ENCODE data around the gene DISP2.
A peak's percentile ranks its signal among the peaks of the same experiment; 100 is the strongest.

Gene DISP2

DNA sequence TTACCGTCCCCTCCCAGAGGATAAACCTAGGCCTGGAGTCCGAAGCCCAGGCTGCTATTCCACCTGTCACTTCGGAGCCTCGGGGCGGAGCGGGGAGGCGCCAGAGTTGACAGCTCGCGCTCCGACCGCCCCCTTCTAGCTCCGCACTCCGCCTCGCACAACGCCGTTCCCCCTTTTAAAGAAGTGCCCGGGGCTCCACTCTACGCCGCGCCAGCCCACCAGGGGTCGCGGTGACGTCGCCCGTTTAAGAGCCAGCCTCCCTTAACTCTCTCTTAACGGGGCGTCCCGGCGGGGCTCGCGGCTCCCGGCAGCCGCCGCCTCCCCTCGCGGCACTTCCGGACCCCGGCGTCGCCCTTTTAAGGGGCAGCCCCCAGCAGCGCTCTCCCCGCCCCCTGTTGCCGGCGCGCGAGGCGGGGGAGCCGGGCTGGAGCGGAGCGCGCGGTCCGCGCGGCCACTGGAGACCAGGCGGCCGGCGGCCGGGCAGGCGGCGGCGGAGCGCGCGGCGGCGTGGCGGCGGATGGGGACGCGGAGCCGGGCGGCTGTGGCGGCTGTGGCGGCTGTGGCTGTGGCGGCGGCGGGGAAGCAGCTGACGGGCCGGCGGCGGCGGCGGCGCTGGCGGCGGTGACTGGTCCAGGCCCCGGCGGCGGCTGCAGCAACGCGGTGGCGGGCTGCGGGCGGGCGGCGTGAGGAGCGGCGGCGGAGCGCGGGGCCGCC, 34.6 kb upstream of the DISP2 start, which contains the start of gene INAFM2:
TSS of gene INAFM2 (plus strand) at position 454 of the 714 bp plus-strand sequence. CDS start 364 bp downstream, outside the sequence.
- in situ Hi-C loops (cut with MboI; ENCODE audit: low sequenced_read_pairs), result no loop called here
- Histone ChIP-seq H3K27me3 (ENCODE audit: low read depth) (no peaks in the 10 kb centered on the region), H3K36me3 (replicated peaks) (peaks cover 26% of the 10 kb centered on the region), H3K4me1 (peaks cover 64% of the 10 kb centered on the region), H3K9me3 (no peaks in the 10 kb centered on the region), H3K4me3 (peak within 1 kb of the TSS; percentile 52)
- DNase-seq (ENCODE audit: low spot score in 2 of 2), result peak; percentile 96 to 98

GRCh38 chr15:40323953-40324937, 33.8 kb upstream of the DISP2 start:
- H3K9me3 ChIP-seq, result no peaks in the 10 kb centered on the region
- peaks cover 32% of the 10 kb centered on the region for H3K36me3 ChIP-seq (replicated peaks)
- in situ Hi-C loops (cut with MboI; ENCODE audit: low sequenced_read_pairs), result no loop called here
- H3K4me3 ChIP-seq, result peak overlapping the region; percentile 52
- peaks cover 67% of the 10 kb centered on the region for H3K4me1 ChIP-seq
- peak in 1 of 2 experiments; percentile 50 for DNase-seq (ENCODE audit: low spot score in 2 of 2)
- no peaks in the 10 kb centered on the region for H3K27me3 ChIP-seq (ENCODE audit: low read depth)

GRCh38 chr15:40325188-40325587, 32.8 kb upstream of the DISP2 start:
- Histone ChIP-seq H3K27me3 (ENCODE audit: low read depth) (no peaks in the 10 kb centered on the region), H3K4me1 (peaks cover 61% of the 10 kb centered on the region), H3K4me3 (peak overlapping the region; percentile 52), H3K9me3 (no peaks in the 10 kb centered on the region), H3K36me3 (replicated peaks) (peaks cover 34% of the 10 kb centered on the region)
- DNase-seq (ENCODE audit: low spot score in 2 of 2), result no peak
- in situ Hi-C loops (cut with MboI; ENCODE audit: low sequenced_read_pairs), result no loop called here

DNA sequence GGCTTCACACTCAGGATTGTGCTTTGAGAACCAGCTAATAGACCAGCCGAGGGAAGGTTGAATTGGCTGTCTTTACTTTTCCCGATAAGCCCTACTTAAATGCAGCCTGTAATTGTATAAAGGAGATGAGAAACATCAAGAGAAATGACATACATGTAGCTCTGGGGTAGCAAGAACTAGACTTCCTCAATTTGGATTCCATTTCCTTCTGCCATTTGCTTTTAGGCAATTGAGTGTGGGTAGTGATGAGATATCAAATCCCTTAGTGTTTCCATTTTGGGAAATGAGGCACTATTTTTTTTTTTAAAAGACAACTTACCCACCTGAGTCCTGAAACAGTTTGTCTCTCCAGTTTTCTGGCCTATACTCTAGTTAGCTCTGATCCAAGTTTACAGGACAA, 32.3 kb upstream of the DISP2 start:
- Histone ChIP-seq H3K4me3 (no peak overlapping the region), H3K9me3 (no peaks in the 10 kb centered on the region), H3K4me1 (peaks cover 56% of the 10 kb centered on the region), H3K36me3 (replicated peaks) (peaks cover 36% of the 10 kb centered on the region), H3K27me3 (ENCODE audit: low read depth) (no peaks in the 10 kb centered on the region)
- in situ Hi-C loops (cut with MboI; ENCODE audit: low sequenced_read_pairs), result no loop called here
- no peak for DNase-seq (ENCODE audit: low spot score in 2 of 2)

GRCh38 chr15:40327457-40327856, 30.6 kb upstream of the DISP2 start:
- in situ Hi-C loops (cut with MboI; ENCODE audit: low sequenced_read_pairs), result no loop called here
- DNase-seq (ENCODE audit: low spot score in 2 of 2), result peak; percentile 34 to 40
- Histone ChIP-seq H3K4me1 (peaks cover 42% of the 10 kb centered on the region), H3K27me3 (ENCODE audit: low read depth) (no peaks in the 10 kb centered on the region), H3K4me3 (no peak overlapping the region), H3K9me3 (no peaks in the 10 kb centered on the region), H3K36me3 (replicated peaks) (peaks cover 37% of the 10 kb centered on the region)

DNA sequence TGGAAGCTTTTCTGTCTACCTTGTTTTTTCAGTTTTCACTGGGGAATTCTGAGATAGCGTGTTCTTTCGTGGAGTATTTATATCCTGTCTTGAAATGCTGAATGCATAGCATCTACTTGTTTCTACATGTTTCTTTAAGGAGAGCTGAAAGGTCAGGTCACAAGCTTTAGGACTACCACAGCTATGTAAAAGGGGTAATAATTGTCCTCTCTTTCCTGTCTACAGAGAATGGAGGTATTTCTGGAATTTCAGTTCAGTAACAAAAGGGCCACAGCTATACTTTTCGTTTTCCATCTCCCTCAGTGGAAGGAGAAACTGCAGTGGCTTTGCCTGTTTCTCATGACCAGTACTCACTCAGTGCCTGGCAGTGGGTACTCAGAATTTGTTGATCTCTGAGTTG, 29.8 kb upstream of the DISP2 start:
- Histone ChIP-seq H3K4me1 (peaks cover 36% of the 10 kb centered on the region), H3K36me3 (replicated peaks) (peaks cover 37% of the 10 kb centered on the region), H3K9me3 (no peaks in the 10 kb centered on the region), H3K4me3 (no peak overlapping the region), H3K27me3 (ENCODE audit: low read depth) (no peaks in the 10 kb centered on the region)
- DNase-seq (ENCODE audit: low spot score in 2 of 2), result peak in 1 of 2 experiments; percentile 56
- in situ Hi-C loops (cut with MboI; ENCODE audit: low sequenced_read_pairs), result no loop called here

- H3K9me3 ChIP-seq, result no peaks in the 10 kb centered on the region
- H3K4me1 ChIP-seq, result peaks cover 36% of the 10 kb centered on the region
- H3K27me3 ChIP-seq (ENCODE audit: low read depth), result no peaks in the 10 kb centered on the region
- DNase-seq (ENCODE audit: low spot score in 2 of 2), result no peak
- in situ Hi-C loops (cut with MboI; ENCODE audit: low sequenced_read_pairs), result no loop called here
- no peak overlapping the region for H3K4me3 ChIP-seq
- peaks cover 37% of the 10 kb centered on the region for H3K36me3 ChIP-seq (replicated peaks)
Observed at GRCh38 chr15:40328751-40329150, 29.3 kb upstream of the DISP2 start.

DNA sequence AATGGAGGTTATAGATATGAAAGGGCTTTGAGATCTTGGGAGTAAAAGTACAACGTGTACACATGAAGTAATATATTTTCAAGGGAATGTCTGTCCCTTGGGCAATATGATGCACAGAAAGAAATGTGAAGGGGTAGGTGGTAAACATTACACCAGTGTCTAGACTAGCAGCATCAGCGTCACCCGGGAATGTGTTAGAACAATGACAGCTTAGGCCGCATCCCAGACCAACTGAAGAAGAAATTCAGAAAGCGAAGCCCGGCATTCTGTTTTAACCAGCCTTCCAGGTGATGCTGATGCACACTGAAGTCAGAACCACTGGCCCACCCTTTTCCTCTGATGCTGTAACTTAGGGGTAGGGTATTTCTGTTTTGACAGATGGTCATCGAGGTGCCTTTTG, 28.2 kb upstream of the DISP2 start:
- H3K36me3 ChIP-seq (replicated peaks), result peaks cover 36% of the 10 kb centered on the region
- H3K4me1 ChIP-seq, result peaks cover 36% of the 10 kb centered on the region
- in situ Hi-C loops (cut with MboI; ENCODE audit: low sequenced_read_pairs), result no loop called here
- no peak overlapping the region for H3K4me3 ChIP-seq
- no peak for DNase-seq (ENCODE audit: low spot score in 2 of 2)
- H3K27me3 ChIP-seq (ENCODE audit: low read depth), result no peaks in the 10 kb centered on the region
- H3K9me3 ChIP-seq, result no peaks in the 10 kb centered on the region

DNA sequence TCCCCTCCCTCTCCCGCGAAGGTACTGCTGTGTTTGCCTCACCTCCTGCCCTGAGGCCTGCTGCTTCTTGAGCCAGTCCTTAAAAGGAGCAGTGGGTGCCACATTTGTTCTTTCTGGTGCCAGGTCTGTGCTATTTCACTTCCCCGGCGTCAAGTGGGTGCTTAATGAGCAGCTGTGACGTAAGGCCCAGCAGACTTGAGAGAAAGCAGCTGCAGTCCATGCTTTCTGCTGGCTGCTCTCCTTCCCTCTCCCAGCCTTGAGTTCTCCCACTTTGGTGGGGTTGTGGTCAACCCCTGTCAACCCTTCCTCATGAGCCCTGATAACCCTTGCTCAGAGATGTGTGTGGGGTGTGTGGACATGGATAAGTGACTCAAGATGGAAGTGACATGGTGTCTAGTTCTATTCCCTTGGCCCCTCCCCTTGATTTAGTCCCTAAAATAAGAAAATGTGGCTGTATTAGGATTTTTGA, 27.6 kb upstream of the DISP2 start:
- peaks cover 33% of the 10 kb centered on the region for H3K36me3 ChIP-seq (replicated peaks)
- no peak for DNase-seq (ENCODE audit: low spot score in 2 of 2)
- no peak overlapping the region for H3K4me3 ChIP-seq
- H3K4me1 ChIP-seq, result peaks cover 31% of the 10 kb centered on the region
- H3K9me3 ChIP-seq, result no peaks in the 10 kb centered on the region
- no peaks in the 10 kb centered on the region for H3K27me3 ChIP-seq (ENCODE audit: low read depth)
- in situ Hi-C loops (cut with MboI; ENCODE audit: low sequenced_read_pairs), result no loop called here

DNA sequence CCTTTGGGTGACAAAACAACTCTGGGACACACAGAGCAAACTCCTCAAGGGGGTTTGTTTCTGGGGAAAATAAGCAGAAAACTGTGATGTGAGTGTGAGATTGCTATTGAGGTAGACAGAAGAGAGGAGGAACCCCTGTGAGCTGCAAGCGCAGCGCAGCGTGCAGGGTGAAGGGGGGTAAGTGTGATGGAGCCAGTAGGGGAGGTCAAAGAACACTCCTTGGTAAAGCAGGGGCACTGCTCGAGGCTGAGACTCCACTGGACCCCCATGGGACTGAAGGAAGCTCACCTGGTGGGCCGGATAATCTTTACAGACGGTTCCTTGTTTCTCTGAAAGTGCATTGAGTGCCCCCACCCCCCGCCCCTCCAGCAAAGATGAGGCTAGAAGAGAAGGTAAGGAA, 27.0 kb upstream of the DISP2 start:
- Histone ChIP-seq H3K27me3 (ENCODE audit: low read depth) (no peaks in the 10 kb centered on the region), H3K36me3 (replicated peaks) (peaks cover 29% of the 10 kb centered on the region), H3K9me3 (no peaks in the 10 kb centered on the region), H3K4me3 (no peak overlapping the region), H3K4me1 (peaks cover 27% of the 10 kb centered on the region)
- DNase-seq (ENCODE audit: low spot score in 2 of 2), result no peak
- in situ Hi-C loops (cut with MboI; ENCODE audit: low sequenced_read_pairs), result no loop called here

DNA sequence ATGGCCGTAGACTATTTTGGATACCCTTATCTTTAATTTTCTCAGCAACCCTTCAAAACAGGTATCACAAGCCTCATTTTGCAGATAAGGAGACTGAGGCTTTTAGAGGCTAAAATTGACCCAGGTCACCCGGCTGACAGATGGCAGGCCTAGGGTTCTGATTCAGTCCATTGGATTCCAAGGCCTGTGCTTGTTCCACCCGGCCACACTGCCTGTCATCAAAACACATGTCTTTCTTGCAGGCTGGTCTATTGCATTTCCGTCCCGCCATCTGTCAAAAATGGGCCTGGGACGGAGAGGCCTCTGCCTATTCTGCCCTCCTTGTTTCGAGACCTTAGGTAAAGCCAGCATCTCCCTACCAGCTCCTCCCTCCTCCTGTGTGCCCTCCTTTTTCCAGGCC, 26.4 kb upstream of the DISP2 start:
- in situ Hi-C loops (cut with MboI; ENCODE audit: low sequenced_read_pairs), result no loop called here

DNA sequence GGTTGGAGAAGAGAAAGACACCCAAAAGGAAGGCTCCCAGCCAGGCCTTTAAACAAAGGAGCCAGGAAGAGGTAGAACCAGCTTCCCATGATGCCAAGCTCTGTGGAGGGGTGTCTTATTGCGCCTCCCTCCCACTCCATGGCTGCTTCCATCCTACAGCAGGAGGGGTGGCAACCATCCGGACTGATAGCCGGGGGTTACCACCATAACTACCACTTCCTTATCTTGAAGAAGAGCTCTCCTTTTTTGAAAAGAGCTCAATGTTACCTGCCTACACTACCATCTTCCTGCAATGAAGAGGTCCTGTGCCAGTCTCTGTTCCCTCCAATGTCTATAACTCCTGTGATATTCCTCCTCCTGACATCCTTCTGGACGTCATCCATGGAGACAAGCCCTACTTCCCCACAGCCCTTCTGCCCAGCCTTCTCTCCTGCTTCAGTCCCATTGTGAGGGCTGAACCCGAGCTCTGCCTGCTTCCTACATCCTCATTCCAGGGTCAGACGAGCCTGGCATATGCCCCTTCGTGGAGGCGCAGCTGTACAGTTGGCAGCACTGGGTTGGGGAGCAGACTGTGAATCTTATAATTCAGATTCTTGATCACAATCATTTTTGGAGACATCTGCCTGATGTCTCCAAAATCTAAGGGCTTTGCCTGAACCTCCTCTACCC, 25.8 kb upstream of the DISP2 start:
- no peak for DNase-seq (ENCODE audit: low spot score in 2 of 2)
- Histone ChIP-seq H3K27me3 (ENCODE audit: low read depth) (no peaks in the 10 kb centered on the region), H3K4me1 (peaks cover 15% of the 10 kb centered on the region), H3K4me3 (no peak overlapping the region), H3K36me3 (replicated peaks) (peaks cover 21% of the 10 kb centered on the region), H3K9me3 (no peaks in the 10 kb centered on the region)
- in situ Hi-C loops (cut with MboI; ENCODE audit: low sequenced_read_pairs), result no loop called here

More for the DNA sequence above, 26.4 kb upstream of the DISP2 start:
- H3K4me1 ChIP-seq, result peaks cover 21% of the 10 kb centered on the region
- no peak overlapping the region for H3K4me3 ChIP-seq
- no peak for DNase-seq (ENCODE audit: low spot score in 2 of 2)
- no peaks in the 10 kb centered on the region for H3K27me3 ChIP-seq (ENCODE audit: low read depth)
- peaks cover 23% of the 10 kb centered on the region for H3K36me3 ChIP-seq (replicated peaks)
- no peaks in the 10 kb centered on the region for H3K9me3 ChIP-seq

DNA sequence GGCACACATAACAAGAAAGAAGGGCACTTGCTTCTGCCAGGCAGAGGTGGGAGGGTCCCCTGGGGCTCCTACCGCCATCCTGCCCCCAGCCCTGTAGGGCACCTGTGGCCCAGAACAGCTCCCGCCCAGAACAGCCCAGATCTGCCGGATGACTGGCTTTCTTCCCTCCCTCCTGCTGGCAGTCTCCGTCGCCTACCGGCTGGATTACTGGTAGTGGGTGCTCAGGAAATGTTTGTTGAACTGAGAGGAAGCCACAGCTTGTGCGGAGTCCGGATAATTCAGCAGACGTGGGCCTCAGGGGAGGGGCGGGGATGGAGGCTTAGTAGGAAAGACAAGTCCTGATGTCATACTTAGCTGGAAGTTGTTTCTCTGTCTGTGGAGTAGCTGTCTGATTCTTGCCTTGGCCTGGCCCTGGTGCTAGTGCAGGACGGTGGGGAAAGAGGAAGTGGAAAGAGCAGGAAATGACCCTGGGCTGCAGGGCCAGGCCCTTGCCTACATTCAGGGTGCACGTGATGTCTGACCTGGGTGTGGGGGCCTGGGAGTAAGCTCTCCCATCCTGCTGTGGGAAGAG, 24.0 kb upstream of the DISP2 start:
- Histone ChIP-seq H3K4me3 (no peak overlapping the region), H3K9me3 (no peaks in the 10 kb centered on the region), H3K36me3 (replicated peaks) (peaks cover 8% of the 10 kb centered on the region; the same call in 1 of the 2 replicates), H3K27me3 (ENCODE audit: low read depth) (no peaks in the 10 kb centered on the region), H3K4me1 (no peaks in the 10 kb centered on the region; the same call in 1 of the 2 replicates)
- DNase-seq (ENCODE audit: low spot score in 2 of 2), result no peak
- in situ Hi-C loops (cut with MboI; ENCODE audit: low sequenced_read_pairs), result no loop called here
